GM12875 (cell line): Measurements from ENCODE around the gene JDP2.

ENCODE experiments used
- H3K4me3 ChIP-seq: one replicate; pipeline ENCODE4 v1.5.1; 2011; ENCODE audit warnings: low read depth, low read length, control low read depth
- CTCF ChIP-seq: IDR thresholded peaks from 2 replicates; pipeline ENCODE4 v1.5.1; 2011; ENCODE audit warnings: low read depth, mild to moderate bottlenecking, control low read depth, inconsistent platforms, low read length, moderate library complexity, borderline replicate concordance; ENCODE audit not compliant: insufficient read depth

Gene JDP2

DNA sequence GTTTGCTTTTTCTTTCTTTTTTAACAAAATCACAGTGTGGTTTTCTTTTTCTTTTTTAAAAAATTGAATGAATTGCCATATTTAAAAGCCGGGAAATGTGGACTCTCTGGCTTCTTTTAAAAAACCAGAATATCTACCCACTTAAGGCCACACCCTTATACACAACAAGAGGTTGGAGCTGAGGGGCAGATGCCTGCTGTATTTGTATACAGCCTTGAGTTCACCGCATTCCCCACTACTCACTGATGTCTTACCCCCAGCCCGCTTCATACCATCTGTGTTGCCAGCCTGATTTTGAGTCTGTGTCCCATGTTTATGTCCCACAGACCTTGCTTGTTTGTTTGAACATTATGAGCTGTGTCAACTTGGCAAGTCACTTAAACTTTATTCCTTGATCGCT is 14.3 kb downstream of the JDP2 start:
- no peak overlapping the region for H3K4me3 ChIP-seq
- TF ChIP-seq CTCF = no peak

GRCh38 chr14:75442642-75443041 is 14.8 kb downstream of the JDP2 start:
- no peak overlapping the region for H3K4me3 ChIP-seq
- TF ChIP-seq CTCF = no peak

- no peak overlapping the region for H3K4me3 ChIP-seq
- no peak for TF ChIP-seq CTCF
Observed at GRCh38 chr14:75443203-75443969, 15.6 kb downstream of the JDP2 start.

- H3K4me3 ChIP-seq = no peak overlapping the region
- TF ChIP-seq CTCF = no peak
Observed at GRCh38 chr14:75445236-75445635, 17.4 kb downstream of the JDP2 start.

GRCh38 chr14:75445963-75446362 is 18.1 kb downstream of the JDP2 start:
- no peak for TF ChIP-seq CTCF
- H3K4me3 ChIP-seq = no peak overlapping the region

- TF ChIP-seq CTCF = no peak
- no peak overlapping the region for H3K4me3 ChIP-seq
Observed at GRCh38 chr14:75446447-75446846, 18.6 kb downstream of the JDP2 start.

GRCh38 chr14:75448209-75448608 is 20.4 kb downstream of the JDP2 start:
- no peak for TF ChIP-seq CTCF
- no peak overlapping the region for H3K4me3 ChIP-seq
